ENCODE results near the gene SVIL.
A peak's percentile ranks its signal among the peaks of the same experiment; 100 is the strongest.
"Not testable (repeated sequence)": the region's sequence is repeated elsewhere in the genome, so short reads cannot be mapped to it uniquely, and the experiment has no call there.

Gene SVIL

DNA sequence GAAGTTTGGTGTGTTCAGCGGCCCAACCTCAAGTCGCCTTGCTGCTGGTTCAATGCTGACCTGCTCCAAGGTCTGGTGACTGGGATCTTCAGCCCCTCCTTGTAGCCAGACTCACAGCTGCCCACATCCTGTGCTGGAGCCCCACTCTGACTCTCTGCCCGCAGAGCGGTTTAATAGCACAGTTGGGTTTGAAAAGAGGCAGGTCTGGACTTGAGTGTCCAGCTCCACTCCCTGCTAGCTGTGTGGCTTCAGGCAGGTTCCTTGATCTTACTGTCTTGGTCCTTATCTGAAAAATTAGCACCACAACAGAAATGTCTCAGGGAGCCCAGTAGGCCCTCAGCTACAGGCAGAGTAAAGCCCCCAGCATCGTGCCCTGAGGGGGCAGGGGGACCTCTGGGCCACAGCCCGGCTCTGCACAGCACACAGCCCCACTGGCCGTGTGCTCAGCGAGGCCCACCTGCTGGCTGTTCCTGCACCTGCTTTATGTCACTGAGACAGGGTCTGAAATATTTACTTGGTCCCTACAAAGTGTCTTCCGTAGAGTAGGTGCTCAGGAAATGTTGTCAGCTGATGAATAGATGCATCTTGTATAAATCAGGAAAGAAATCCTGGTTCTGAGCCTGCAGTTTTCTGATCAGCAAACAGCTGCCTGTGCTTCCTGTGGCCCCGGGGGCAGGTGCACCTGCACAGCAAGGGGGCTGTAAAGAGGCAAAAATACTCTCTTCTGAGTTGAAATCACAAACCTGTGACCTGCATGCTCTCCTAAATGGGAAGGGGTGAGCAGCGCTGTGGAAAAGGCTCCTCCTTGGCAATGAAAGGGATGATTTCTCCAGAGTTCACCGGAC lies 155.5 kb downstream of the SVIL start:
- no peak for DNase-seq

DNA sequence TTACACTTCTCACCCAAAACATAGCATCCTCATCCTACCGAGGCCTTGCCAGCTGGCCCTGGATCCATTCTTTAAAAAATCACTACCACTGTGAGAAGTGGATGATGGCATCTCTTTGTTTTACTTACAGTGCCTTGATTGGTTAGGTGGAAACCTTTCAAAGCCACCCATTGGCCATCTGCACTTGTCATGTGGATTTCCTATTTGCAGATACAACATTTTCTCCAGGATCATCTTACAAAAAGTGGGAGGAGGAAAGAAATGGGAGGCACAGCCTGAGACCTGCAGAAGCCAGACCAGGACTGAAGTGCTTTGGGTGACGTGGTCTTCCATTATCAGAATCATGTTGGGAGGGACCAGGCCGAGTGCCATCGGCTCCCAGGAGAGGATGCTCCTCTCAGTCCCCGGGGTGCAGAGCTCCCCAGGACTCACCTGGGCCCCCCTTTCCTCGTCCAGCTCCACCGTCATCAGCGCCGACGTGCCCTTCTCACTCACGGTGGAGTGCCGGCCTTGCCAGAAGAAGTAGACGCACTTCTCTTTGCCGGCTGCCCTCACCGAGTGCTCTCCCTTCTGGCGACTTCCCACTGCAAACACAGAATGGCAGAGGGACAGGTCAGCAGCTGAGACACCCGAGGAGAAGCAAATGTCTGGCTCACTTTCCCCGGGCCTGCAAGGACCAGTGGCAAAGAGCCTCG lies 161.2 kb downstream of the SVIL start:
- no peak for DNase-seq

GRCh38 chr10:29473087-29473356 lies 161.7 kb downstream of the SVIL start:
- no peak for DNase-seq

- no peak for DNase-seq
Observed at GRCh38 chr10:29472301-29473086, 162.3 kb downstream of the SVIL start.

DNA sequence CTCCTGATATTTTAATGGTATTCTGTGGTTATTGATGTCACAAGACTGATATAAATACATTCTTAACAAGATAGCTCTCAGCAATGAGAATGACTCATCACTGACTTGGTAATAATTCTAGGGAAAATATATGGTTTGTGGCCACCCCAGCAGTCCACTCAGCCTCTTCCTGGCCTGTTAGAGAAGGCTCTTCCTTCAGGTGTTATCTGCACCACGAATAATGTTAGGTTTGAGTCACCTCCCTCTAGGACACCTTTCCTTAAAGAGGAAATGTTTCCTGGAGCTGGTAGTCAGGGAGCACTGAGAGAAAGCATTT lies 163.3 kb downstream of the SVIL start:
- no peak for DNase-seq

GRCh38 chr10:29470843-29471543 lies 163.8 kb downstream of the SVIL start:
- DNase-seq, result no peak

- no peak for DNase-seq
Observed at GRCh38 chr10:29470355-29470705, 164.4 kb downstream of the SVIL start.

DNA sequence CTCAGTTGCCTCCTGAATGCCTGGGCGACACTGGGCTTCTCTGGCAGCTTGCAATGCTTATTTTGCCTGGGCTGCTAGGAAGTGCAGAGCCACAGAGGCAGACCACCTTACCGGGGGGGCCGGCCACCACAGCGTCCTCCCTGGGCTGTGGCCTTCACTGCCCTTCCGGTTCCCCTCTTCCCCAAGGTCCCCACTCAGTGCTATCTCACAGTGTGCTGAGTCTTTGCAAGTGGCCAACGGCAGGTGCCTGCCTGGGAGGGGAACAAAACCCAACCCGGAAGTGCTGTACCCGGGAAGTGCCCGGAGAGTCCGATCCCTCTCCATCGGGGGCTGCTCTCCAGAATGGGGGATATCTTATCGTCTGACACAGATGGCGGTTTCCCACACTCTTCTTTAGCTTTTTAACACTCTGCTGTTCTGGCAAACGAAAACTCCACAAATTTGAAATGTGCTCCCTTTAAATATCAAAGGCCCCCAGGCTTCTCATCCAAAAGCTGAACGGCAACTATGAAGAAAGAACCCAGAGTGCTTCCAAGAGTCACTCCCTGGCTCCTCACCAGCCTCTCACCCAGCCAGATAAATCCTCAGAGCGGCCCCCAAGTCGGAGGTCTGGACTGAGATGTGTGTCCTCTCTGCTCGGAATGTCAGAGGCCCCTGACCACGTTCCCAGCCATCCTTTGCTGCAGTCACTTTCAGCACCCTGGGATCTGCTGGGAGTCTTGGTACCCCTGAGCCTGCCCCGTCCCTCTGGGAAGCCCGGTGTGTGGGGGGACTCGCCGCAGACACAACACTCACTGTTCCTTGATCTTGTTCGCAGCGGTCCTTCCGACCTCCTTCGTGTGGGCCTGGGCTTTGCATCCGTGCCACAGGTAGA lies 165.1 kb downstream of the SVIL start:
- no peak for DNase-seq

DNA sequence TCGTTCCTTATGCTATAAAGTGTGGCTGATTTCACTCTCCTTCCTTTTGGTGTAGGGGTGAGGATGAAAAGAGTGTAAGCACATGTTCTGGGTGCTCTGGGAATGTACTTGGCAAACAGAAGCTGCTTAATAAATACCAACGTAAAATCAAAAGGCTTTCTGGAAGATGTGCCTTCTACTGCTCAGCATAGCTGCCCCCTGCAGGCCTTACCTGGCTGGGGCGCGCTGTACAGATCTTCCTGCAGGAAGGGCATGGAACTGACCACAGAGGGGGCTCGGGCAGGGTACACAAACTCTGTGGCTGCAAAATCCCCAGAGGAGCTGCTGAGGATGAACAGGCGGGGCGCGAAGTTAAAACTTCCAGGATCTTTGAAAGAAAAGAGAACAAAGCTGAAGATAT lies 169.4 kb downstream of the SVIL start:
- no peak for DNase-seq

DNA sequence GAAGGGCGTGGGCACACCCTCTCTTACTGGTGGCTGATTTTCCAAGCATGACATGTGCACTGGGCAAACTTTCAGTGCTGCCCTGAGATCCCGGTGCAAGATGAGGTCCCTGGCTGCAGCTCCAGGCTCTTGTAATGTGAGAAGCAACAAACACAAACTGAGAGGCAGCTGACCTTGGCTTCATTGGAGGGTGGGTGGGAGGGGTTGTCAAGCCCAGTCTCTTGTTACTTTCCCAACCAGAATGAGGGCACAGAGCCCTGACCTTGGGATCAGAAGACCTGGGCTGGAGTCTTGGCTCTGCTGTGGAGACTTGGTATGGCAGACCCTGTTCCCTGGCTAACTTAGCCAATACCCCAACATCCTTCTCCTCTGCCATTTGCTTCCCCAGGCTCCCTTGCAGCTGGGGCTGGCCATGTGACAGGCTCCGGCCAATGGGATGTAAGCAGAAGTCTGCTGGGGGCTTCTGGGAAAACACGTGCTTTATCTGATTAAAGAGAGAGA lies 170.1 kb downstream of the SVIL start:
- not testable (repeated sequence) for DNase-seq

- DNase-seq, result no peak
Observed at GRCh38 chr10:29461042-29461441, 173.7 kb downstream of the SVIL start.

GRCh38 chr10:29458190-29458589 lies 176.6 kb downstream of the SVIL start:
- not testable (repeated sequence) for DNase-seq

- DNase-seq, result no peak
Observed at GRCh38 chr10:29455095-29455494, 179.7 kb downstream of the SVIL start.

DNA sequence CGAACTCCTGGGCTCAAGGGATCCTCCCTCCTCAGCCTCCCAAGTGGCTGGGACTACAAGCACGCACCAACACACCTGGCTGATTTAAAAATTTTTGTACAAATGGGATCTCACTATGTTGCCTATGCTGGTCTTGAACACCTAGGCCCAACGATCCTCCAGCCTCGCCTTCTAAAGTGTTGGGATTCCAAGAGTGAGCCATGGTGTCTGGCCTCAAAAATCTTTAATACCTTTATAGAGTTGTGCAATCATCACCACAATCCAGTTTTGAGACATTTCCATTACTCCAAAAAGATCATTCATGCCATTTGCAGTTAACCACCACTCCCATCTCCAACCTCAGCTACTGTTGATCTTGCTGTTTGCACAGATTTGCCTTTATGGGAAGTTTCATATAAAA lies 180.5 kb downstream of the SVIL start:
- no peak for DNase-seq

- no peak for DNase-seq
Observed at GRCh38 chr10:29452546-29452945, 182.2 kb downstream of the SVIL start.

- no peak for DNase-seq
Observed at GRCh38 chr10:29451946-29452345, 182.8 kb downstream of the SVIL start.

GRCh38 chr10:29450405-29450804 lies 184.4 kb downstream of the SVIL start:
- DNase-seq, result no peak

GRCh38 chr10:29448756-29449592 lies 185.8 kb downstream of the SVIL start:
- DNase-seq, result peak; percentile 74

- no peak for DNase-seq
Observed at GRCh38 chr10:29448125-29448524, 186.6 kb downstream of the SVIL start.

GRCh38 chr10:29446327-29446726 lies 188.4 kb downstream of the SVIL start:
- no peak for DNase-seq
